ENCODE measurements around the gene NR5A2.
"Not testable (repeated sequence)": the region's sequence is repeated elsewhere in the genome, so short reads cannot be mapped to it uniquely, and the experiment has no call there.

The NR5A2 gene

DNA sequence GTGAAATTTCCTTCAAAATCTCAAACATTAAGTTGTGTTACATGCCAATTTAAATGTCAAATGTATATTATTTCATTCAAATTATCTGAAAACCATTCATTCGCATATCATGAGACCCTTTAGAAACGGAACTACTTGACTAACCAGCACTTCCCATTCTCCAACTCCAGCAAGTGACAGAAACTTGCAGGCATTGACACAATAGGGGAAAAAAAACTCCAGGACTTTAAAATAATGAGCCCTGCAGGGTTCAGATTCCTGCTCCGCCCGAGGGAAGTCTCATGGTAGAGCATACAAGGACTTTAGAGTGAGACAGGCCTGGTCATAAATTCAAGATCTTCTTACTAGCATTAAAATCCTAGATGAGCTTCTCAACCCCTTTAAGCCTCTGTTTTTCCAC lies 138.9 kb downstream of the NR5A2 start:
- no peak for DNase-seq

DNA sequence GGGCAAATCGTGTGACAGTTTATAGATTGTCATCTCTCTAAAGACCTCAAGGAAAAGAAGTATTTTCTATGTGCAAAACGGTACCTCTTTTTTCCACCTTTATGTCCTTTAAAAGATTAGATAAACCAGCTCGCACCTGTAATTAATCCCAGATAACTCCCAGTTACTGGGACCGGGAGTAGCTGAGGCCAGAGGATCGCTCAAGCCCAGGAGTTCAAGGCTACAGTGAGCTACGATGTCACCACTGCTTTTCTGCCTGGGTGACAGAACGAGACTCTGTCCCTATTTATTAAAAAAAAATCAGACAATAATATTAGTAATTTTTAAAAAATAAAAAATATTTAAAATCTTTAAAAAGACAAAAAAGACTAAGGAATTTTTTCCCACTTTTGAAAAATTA lies 141.4 kb downstream of the NR5A2 start:
- no peak for DNase-seq

GRCh38 chr1:200172311-200172710 lies 144.8 kb downstream of the NR5A2 start:
- no peak for DNase-seq

DNA sequence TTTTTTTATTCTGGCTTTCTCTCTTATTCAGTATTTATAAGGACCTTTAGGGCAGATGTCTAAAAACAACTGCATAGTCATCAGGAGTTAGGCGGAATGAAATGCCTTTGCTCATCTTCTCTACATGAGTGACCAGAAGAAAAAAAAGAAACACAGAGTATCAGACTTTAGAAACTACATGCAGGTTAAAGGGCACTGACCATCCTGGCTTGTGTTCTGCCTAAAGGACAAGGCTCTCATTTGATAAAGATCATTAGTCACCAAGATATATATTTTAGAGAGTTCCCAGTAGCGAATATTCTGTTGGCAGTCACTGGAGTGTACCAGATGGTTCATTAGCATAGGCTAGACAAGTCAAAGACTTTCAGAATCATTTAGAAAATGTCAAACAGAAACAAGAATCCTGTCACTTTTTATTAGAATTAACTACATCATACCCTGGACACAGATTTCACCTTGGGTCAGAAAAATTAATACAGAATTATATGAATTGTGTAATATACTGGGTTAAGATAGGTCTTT lies 145.6 kb downstream of the NR5A2 start:
- peak; percentile 16 for DNase-seq

- no peak for DNase-seq
Measured at GRCh38 chr1:200174525-200175295, 147.2 kb downstream of the NR5A2 start.

DNA sequence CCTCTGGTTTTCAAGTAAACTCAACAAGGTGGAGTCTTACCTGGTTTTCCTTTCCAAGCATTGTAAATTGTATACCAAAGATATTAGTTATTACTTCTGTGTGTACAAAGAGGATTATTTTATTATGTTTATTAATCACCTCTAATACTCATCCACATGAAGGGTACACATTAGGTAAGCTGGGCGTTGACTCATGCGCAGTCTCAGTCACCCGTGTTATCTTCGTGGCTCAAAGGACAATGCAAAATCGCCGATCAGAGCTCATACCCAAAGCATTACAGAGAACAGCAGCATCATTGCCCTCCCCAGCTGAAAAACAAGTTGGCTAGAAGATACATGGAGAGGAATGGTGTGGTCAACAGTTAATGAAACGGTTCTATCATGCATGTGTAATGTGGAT lies 148.7 kb downstream of the NR5A2 start:
- DNase-seq = no peak

DNA sequence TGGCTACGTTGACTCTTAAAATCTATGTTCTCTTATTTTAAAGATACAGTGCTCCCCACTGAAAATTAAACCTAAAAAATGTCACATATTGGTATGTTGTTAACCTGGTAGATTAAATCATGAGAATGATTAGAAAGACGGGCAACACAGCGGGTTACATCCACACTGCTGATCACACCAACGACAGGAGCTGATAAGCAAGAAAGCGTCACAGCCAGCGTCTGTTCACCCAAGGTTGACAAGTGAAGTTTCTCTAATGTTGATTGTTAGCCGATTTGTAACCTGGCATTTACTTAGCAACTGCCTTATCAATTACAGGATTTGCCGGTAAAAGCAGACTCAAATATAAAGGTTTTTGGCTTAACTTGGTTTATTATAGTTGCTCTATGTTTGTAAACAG lies 149.3 kb downstream of the NR5A2 start:
- no peak for DNase-seq

DNA sequence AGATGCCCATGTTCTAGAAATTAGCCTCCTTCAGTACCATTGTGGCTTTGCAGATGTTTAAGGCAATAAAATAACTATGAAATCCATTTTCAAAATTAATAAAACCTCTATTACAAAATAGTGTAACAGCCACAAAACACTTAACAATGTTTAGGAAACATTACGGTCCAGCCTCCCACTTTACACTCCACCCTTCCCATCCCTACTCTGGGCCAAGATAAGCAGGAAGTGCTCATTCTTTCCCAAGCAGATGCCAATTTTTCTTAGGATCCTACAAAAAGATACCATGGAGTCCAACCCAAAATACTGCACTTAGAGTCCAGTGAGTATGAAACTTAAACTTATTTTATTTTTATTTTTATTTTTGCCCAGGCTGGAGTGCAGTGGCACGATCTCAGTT lies 150.8 kb downstream of the NR5A2 start:
- no peak for DNase-seq

DNA sequence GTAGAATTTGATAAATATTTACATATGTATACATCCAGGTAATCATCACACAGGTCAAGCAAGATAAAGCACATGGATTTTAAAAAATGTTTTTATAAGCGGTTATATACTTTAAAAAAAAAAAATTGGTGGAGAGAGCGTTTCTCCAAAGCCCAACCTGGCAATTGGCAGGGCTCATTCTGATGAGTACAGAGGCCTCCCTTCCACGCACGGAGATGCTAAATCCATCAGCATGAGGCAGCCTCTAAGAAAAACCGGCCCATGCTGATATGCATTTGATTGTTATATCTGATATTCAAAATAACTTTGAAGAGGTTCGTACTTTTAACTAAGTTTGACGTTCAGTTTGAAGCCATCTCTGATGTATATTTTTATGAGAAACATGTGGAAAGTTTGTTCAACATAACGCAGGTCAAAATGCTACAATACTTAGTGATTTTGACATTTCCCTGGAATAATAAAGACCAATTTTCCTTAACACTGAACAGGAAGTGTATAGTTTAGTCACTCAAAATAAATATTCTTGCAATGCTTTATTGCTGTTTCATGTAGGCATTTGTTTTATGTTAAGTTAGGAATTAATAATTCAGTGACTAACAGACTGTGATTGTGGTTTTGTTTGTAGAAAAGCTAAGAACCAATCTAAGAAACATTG lies 151.7 kb downstream of the NR5A2 start:
- no peak for DNase-seq

- DNase-seq = no peak
Measured at GRCh38 chr1:200179781-200180160, 152.3 kb downstream of the NR5A2 start.

GRCh38 chr1:200180821-200181220 lies 153.3 kb downstream of the NR5A2 start:
- no peak for DNase-seq

DNA sequence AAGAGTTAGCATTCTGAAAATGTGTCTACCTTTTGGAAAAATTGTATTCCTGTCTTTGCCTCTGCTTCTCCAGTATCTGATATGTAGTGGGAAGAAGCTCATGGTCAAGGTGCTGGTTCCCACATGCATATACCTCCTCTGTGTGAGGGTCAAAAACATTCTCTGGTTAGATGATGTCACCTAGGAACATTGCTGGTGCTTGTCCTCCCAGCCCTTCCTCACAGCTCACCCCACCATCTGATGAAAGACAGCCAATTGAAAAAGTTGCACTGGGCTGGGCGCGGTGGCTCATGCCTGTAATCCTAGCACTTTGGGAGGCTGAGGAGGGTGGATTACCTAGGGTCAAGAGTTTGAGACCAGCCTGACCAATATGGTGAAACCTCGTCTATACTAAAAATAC lies 154.4 kb downstream of the NR5A2 start:
- no peak for DNase-seq

DNA sequence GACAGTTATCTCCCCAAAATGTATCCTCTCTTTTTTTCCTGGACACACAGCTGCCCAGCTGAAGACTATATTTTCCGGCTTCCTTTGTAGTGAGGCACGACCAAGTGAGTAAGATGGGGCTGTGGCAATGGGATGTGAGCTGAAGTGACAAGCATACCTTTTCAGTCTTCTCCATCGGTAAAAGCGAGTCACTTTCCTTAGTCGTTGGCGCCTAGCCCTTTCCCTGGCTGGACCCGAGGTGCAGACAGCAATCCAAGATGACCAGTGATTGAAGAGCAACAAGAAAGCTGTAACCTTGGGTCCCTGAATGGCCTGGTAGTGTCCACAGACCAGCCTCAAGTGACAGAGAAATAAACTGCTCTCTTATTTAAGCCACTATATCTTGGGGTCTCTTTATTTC lies 155.2 kb downstream of the NR5A2 start:
- DNase-seq = no peak

DNA sequence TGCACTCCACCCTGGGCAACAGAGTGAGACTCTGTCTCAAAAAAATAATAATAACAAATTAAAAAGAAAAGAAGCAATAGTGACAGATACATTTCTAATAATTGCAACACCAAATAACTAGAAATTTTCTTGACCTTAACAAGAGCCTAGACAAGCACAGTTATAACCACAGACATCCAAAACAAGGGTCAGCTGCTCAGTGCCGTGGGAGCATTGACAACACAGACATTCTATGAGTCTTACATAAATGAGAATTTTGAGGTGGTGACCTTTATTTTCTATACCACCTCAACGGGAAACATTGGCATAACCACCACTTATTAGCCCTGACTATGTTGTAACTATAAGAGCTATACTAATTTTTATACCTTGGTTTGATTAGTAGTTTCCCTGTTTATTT lies 156.1 kb downstream of the NR5A2 start:
- no peak for DNase-seq

DNA sequence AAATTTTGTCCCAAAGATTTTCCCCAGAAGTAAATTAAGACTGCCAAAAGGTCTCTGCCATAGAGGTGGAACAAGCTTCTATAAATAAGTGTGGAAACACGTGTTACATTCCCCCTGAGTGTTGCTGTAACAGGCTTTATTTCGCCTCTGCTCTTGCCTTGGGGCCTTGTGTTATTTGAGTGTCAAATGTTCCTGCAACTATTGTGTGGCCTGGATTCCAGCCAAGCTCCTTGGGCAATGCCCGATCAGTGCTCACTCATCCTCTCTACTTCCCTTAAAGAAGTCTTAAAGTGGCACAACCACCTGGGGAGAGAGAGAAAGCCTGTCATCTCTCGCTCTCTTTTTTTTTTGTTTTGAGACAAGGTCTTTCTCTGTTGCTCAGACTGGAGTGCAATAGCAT lies 156.7 kb downstream of the NR5A2 start:
- peak; percentile 18 for DNase-seq

GRCh38 chr1:200185191-200185590 lies 157.7 kb downstream of the NR5A2 start:
- not testable (repeated sequence) for DNase-seq

DNA sequence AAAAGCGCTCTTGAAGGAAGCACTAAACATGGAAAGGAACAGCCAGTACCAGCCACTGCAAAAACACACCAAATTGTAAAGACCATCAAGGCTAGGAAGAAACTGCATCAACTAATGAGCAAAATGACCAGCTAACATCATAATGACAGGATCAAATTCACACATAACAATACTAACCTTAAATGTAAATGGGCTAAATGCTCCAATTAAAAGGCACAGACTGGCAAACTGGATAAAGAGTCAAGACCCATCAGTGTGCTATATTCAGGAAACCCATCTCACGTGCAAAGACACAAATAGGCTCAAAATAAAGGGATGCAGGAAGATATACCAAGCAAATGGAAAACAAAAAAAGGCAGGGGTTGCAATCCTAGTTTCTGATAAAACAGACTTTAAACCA lies 159.8 kb downstream of the NR5A2 start:
- not testable (repeated sequence) for DNase-seq

GRCh38 chr1:200191993-200192392 lies 164.5 kb downstream of the NR5A2 start:
- DNase-seq = no peak

GRCh38 chr1:200194477-200194876 lies 167.0 kb downstream of the NR5A2 start:
- DNase-seq = no peak

DNA sequence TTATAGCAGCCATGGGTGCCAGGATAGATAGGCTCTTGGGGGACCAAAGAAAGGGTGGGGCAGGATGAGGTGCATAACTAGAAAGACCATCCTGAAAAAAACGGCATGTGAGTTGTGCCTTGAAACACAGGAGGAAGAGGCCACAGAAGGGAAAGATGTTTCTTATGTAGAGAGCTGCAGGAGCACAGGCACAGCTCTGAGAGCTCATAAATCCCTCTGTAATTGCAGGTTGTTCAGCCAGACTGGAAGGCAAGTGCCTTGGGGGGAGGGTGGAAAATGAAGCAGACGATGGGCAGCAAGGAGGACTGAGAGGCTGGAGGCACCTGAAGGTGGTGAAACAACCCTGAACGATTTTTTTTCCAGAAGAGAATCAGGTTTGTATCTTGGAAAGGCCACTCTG lies 170.7 kb downstream of the NR5A2 start:
- no peak for DNase-seq

- no peak for DNase-seq
Measured at GRCh38 chr1:200205216-200205995, 177.9 kb downstream of the NR5A2 start.

DNA sequence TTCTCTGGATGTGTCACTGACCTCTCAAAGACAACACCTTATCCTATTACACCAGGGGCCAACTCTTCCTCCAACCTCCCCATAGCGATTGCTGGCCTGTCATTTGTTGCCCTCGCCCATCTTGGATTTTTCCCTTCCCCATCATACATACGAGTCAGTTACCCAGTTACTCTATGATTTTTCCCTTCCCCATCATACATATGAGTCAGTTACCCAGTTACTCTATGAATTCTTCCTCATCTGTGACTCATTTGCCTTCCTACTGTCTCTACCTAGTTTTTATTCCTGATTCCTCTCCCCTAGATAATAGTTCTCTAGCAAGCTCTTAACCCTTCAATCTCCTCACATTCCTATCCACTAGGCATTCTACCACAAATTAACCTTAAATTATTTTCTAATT lies 178.8 kb downstream of the NR5A2 start:
- DNase-seq = no peak

GRCh38 chr1:200206761-200207160 lies 179.3 kb downstream of the NR5A2 start:
- DNase-seq = no peak

DNA sequence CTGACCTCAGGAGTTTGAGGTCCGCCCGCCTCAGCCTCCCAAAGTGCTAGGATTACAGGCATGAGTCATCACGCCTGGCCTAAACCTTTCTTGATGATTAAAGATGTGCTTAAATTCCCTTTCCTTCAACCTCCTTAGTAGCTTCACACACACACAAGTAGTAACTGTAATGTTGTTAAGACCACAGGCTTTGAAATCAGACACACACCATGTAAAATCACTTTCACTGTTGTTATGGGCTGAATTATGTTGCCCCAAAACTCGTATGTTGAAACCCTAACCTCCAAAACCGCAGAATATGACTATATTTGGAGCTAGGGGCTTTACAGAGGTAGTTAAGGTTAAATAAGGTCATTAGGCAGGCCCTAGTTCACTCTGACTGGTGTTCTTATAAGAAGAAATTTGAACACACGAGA lies 180.2 kb downstream of the NR5A2 start:
- DNase-seq = no peak
